NCI-H82 treated with DMSO at 0.1 percent for 48 hours (cell line): ENCODE results near the gene PKP3.
"Not testable (repeated sequence)": the region's sequence is repeated elsewhere in the genome, so short reads cannot be mapped to it uniquely, and the experiment has no call there.

Source experiments
- DNase-seq: peaks from one replicate; lab custom pipeline; 2025; ENCODE audit not compliant: unreplicated experiment; lab: John Stamatoyannopoulos, UW

PKP3 gene

DNA sequence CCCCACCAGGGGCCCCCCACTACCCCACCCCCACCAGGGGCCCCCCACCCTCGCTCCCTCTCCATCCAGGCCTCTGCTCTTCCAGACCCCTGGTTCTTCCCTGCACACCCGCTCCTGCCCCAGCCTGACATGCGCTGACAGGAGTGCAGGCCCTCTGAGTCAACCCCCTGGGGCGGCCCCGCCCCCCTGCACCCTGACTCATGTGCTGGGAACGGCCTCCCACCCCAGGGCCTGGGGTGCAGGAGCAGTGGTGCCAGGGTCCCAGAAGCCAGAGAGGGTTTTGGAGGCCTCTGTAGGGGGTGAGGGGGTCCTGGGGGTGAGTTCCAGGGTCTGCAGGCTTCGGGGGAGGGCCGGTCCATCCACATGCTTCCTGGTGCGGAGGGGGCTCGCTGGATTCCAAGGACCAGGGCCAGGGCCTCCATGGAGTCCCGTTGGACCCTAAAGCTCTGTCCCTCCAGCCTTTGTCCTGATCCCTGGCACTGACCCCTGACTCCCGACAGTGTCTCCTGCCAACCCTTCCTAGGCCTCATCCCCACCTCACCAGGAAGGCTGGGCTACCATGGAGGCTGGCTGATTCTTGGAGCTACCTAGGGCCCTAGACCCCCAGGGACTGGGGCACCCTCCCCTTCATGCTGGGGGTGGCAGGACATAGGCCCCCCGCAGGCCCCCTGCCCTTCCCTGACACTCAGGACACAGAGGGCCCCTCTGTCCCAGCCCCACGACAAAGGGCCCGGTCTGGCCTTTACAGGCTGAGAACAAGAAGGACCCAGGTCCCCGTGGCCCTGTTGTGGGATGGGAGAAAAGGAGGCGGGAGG lies 583 bp upstream of the PKP3 start:
- DNase-seq = no peak

GRCh38 chr11:394858-395655 lies 1.0 kb downstream of the PKP3 start:
- DNase-seq = no peak

GRCh38 chr11:395866-396265 lies 1.9 kb downstream of the PKP3 start:
- DNase-seq = no peak

DNA sequence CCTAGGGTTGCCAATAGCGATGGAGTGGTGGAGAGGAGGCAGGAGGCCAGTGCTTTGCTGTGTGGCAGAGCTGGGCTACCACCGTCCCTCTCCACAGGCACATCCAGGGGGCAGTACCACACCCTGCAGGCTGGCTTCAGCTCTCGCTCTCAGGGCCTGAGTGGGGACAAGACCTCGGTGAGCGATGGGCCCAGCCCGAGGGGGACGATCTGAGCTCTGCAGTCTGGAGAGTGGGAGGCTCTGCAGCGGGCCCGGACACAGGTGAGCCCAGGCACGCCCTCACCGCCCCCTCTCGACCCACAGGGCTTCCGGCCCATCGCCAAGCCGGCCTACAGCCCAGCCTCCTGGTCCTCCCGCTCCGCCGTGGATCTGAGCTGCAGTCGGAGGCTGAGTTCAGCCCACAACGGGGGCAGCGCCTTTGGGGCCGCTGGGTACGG lies 2.5 kb downstream of the PKP3 start:
- no peak for DNase-seq

GRCh38 chr11:396948-397548 lies 3.0 kb downstream of the PKP3 start:
- peak; percentile 36 for DNase-seq

DNA sequence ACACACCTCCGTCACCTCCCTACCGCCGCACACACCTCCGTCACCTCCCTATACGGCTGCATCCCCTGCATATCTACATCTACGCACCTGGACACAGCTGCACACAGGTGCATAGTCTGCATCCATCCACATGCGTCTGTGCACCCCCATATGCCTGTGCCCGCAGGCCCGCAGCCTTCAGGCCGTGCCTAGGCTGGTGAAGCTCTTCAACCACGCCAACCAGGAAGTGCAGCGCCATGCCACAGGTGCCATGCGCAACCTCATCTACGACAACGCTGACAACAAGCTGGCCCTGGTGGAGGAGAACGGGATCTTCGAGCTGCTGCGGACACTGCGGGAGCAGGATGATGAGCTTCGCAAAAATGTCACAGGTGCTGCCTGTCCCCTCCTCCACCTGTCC lies 4.8 kb downstream of the PKP3 start:
- DNase-seq = no peak

- no peak for DNase-seq
These were observed 5.8 kb downstream of the PKP3 start for GRCh38 chr11:399731-400211.

DNA sequence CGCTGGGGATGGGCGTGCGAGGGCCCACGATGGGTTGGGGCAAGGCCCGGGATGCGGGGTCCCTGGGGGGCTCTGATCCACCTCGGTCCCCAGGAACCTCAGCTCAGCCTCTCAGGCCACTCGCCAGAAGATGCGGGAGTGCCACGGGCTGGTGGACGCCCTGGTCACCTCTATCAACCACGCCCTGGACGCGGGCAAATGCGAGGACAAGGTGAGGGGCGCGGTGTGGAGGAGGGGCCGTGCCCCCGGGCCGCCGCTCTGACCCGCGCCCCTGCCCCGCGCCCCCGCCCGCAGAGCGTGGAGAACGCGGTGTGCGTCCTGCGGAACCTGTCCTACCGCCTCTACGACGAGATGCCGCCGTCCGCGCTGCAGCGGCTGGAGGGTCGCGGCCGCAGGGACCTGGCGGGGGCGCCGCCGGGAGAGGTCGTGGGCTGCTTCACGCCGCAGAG lies 6.3 kb downstream of the PKP3 start:
- DNase-seq = no peak

DNA sequence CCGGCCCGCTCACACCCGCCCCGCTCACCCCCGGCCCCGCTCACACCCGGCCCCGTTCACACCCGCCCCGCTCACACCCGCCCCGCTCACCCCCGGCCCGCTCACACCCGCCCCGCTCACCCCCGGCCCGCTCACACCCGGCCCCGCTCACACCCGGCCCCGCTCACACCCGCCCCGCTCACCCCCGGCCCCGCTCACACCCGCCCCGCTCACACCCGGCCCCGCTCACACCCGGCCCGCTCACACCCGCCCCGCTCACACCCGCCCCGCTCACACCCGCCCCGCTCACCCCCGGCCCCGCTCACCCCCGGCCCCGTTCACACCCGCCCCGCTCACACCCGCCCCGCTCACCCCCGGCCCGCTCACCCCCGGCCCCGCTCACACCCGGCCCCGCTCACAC lies 7.2 kb downstream of the PKP3 start:
- not testable (repeated sequence) for DNase-seq

GRCh38 chr11:403021-403760 lies 9.2 kb downstream of the PKP3 start:
- DNase-seq = no peak

- DNase-seq = no peak
These were observed 9.9 kb downstream of the PKP3 start for GRCh38 chr11:403761-404431.

- DNase-seq = no peak
These were observed 10.7 kb downstream of the PKP3 start for GRCh38 chr11:404551-405264.

- no peak for DNase-seq
These were observed 11.4 kb downstream of the PKP3 start for GRCh38 chr11:405323-405953.

DNA sequence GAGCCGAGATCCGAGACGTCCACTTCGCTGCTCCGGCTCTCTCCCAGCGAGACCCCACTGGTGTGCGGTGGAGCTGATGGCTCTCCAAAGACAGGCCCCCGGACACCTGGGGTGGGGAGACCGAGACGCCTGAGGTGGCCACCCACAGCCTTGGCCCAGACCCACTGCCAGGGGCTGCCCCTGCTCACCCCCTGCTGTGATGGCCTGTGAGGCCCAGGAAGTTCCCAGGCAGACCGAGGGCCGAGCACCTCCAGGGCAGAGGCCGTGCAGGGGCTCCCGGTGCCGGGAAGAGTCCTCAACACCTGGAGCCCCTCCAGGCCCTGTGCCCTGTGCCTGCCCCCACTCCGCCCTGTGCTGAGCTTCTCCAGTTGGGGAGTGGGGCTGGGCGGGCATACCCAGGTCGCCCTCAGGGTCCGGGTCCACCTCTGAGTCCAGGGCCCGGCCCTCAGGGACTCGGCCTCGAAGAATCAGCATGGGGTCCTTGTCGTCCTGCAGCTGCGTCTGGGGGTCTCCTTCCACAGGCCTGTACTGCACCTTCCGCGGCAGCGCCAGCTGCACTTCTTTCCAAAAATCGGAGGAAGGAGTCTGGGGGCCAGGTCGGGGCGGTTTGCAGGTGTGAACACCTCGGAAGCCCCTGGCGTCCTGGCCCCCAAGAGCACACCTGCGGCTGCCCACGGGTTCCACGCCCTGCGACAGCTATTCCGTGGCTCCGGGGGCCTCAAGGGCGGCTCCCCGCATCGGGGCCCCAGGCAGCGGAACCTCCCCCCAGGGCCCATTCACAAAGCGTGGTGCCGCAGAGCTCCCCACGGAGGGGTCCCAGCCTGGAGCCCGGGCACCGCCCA lies 12.2 kb downstream of the PKP3 start:
- DNase-seq = no peak

GRCh38 chr11:406796-407650 lies 13.0 kb downstream of the PKP3 start:
- peak; percentile 41 for DNase-seq

- DNase-seq = no peak
These were observed 13.7 kb downstream of the PKP3 start for GRCh38 chr11:407651-408123.
